Caki2 (cell line): ENCODE measurements around the gene EVPL. TPM values are rescaled to one million over a fixed set of nuclear protein-coding genes. Genes with fewer than 3 reads are reported as not detected.
A peak's percentile ranks its signal among the peaks of the same experiment; 100 is the strongest.

Experiments
- DNase-seq: peaks from one replicate; pipeline ENCODE4 v3.0.0-alpha.2; 2015; ENCODE audit warnings: low read depth
- in situ Hi-C: cut with HindIII; loops from 2 replicates; pipeline ENCODE4 v1.10.0; 2016; ENCODE audit warnings: low sequenced_read_pairs, low pct_unique_long_range_greater_than_20kb, mixed read lengths
- total RNA-seq: library from RNA; depleted of rRNA; stranded (reverse); fragments of >200 nt; shearing (Covaris generic); gene quantifications from 2 replicates; pipeline ENCODE4 v1.2.3, GENCODE V29; 2014; ENCODE audit warnings: low replicate concordance

The EVPL gene
- total RNA-seq, 1 experiment from 2014 or later, result 48.6 TPM

GRCh38 chr17:76007131-76007849, 19.8 kb downstream of the EVPL start:
- in situ Hi-C loops, result no loop called here
- no peak for DNase-seq

DNA sequence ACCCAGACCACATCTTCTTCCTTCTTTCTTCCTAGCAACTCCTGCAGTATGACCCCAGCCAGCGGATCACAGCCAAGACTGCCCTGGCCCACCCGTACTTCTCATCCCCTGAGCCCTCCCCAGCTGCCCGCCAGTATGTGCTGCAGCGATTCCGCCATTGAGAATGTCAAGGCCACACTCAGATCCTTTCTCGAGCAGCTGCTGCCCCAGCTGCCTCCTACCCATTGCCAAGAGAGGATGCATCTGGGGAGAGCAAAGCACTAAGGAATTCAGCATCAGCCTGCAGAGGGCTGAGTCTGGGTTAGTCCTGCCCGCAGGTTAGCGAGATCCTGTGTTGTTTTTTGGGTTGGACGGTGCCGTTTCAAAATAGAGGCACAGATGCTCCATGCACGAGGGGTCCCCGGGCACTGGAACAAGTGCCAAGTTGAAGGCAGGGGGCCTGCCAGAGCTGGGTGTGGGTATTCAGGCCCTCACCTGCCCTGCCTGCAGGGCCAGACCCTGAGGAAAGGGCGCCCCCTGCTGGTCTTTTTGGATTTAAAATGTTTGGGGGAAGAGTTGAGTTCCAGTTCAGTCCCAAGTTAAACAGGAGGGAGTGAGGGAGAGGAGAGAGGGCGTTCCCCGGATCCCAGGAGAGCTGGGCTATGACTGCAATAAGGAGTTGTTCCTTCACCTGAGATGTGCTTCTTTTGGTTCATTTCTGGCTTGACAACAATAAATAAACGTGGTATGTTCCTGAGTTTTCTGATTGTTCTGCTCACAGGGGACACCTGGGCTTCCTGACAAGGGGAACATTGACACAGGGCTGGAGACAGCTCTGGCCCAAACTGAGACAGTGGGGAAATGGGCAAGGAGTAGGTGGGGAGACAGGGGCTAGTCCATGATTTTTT, 21.6 kb downstream of the EVPL start:
- in situ Hi-C loops, result no loop called here
- peak; percentile 70 for DNase-seq

DNA sequence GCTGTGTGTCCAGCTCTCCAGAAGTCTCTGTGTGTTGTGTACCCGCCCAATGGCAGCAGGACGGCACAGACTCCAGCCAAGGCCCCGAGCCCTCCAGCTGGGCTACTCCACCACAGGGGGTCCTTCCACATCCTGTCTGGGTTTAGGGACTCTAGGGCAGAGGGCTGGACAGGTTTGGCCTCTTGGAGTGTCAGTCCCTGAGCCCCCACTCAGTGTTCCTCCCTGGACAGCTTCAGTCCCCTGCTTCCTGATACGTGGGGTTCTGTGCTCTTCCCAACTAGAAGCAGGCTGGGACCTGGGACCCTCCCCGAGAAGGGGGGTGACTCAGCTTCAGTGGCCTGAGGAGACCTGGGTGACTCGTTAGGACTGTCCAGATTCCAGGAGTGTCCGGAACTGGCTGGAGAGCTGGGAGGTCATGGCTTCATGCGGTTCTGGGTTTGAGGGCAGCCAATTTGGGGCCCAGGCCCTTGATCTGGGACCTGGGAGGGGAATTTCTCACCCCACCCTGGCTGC, 22.3 kb downstream of the EVPL start:
- DNase-seq, result peak; percentile 42
- in situ Hi-C loops, result no loop called here

GRCh38 chr17:76003915-76004314, 23.2 kb downstream of the EVPL start:
- in situ Hi-C loops, result no loop called here
- DNase-seq, result no peak

- in situ Hi-C loops, result no loop called here
- no peak for DNase-seq
Observed at GRCh38 chr17:76002100-76002499, 25.0 kb downstream of the EVPL start.

DNA sequence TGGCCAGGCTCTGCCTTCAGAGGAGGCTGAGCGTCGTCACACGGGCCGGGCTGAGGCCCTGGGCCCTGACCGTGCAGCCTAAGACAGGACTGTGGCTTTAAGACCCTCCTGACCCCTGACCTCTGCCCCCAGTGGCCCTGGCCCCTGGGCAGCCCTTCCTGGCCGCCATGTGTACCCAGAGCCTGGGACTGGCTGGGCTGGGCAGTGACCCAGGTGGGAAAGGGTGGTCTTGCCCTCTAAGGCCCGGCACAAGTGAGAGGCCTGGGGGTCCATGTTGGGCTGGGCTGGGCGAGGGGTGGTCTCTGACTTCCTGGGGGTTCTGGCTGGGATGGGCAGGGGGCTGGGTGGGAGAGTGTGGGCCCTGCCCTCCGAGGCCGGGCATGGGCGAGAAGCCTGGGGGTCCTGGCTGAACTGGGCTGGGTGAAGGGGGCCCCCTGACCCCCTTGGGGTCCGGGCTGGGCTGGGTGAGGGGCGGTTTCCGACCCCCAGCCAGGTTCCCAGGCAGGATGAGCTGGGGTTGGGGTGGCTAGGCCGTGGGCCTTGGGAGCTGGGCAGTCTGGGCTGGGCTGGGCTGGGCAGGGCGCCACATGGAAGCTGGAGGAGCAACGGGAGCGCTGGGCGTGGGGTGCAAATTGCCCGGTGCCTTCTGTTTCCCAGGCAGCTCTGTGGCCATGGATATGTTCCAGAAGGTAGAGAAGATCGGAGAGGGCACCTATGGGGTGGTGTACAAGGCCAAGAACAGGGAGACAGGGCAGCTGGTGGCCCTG, 26.2 kb downstream of the EVPL start, which contains the start of gene CDK3:
TSS of gene CDK3 (plus strand) at position 101 of the 767 bp plus-strand sequence. CDS start at position 672, 571 bp downstream.
- no peak for DNase-seq
- in situ Hi-C loops, result no loop called here

GRCh38 chr17:76000016-76000754, 26.9 kb downstream of the EVPL start:
- no peak for DNase-seq
- in situ Hi-C loops, result no loop called here

- in situ Hi-C loops, result no loop called here
- DNase-seq, result peak; percentile 48
Observed at GRCh38 chr17:75998327-75998795, 28.7 kb downstream of the EVPL start.

DNA sequence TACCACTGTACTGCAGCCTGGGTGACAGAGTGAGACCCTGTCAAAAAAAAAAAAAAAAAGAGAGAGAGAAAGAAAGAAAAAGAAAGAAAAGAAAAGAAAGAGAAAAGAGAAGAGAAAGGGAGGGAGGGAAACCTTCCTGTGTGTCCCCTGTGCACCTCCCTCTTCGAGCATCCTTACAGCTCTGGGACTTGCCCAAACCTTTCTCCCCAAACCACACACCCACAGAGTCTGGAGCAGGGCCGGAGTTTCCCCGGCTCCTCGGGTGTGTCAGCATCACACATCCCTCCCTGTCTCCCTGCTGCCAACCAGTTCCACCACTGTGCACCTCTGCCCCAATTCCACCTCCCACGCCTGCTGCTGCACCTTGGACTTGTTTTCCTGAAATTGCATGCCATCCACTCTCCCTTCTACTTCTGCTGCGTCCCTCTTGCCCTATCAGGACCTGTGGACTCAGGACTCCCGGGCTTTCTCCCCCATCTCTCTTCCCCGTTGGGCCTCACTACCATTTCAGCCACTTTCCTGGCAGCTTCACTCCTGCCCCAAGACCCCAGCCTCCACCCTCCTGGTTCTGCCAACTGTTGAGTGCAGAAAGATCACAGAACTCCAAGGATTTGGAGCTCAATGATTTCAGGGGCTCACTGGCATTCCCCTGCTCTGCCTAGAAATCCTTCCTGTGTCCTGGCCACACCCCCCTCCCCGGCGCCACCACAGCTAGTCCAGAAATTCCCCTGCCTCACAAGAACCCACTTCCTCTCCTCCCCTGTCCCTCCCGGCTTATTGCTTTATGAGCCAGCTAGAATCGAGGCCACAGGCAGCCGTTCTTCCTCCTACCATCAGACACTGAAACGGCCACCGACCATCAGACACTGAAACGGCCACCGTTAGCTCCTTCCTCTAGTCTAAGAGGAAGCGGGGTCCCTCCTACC, 30.2 kb downstream of the EVPL start:
- DNase-seq, result peak; percentile 40
- in situ Hi-C loops, result no loop called here

DNA sequence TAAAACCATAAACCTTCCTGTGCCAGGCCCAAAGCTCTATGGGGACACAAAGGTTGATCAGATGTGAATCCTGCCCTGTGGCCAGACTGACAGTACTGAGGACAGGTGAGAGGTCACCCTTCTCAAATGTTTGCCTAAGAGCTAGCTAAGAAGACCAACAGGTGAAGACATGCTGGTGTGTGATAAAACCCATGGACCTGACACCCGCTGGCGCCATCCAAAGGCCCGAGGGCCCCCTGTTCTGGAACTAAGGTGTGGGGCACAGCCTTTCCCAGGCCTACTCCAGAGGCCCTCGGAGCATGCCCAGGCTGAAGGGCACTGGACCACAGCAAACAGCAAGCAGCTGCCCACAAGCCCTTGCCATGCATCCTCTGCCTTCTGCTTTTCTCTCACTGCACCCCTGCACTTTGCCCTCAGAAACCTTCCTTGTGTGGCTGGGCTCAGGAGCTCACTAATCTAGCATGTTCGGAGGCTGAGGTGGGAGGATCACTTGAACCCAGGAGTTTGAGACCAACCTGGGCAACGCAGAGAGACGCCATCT, 31.7 kb downstream of the EVPL start:
- in situ Hi-C loops, result no loop called here
- no peak for DNase-seq

DNA sequence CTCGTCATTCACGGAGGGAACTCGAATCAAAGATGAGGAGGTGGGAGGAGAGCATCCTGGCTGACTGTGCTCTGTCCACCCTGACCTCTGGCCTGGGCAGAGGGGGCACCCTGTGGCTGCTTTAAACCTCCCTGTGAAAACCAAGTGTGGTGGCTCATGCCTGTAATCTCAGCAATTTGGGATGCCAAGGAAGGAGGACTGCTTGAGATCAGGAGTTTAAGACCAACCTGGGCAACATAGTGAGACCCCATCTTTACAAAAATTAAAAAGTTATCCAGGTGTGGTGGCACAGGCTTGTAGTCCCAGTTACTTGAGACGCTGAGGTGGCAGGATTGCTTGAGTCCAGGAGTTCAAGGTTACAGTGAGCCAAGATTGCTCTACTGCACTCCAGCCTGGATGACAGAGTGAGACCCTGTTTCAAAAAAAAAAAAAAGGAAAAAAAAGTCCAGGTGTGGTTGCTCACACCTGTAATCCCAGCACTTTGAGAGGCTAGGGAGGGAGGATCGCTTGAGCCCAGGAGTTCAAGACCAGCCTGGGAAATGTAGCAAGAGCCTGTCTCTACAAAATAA, 32.2 kb downstream of the EVPL start:
- in situ Hi-C loops, result no loop called here

GRCh38 chr17:75991396-75991795, 35.7 kb downstream of the EVPL start:
- DNase-seq, result no peak
- in situ Hi-C loops, result no loop called here

More for the DNA sequence above, 32.2 kb downstream of the EVPL start:
- DNase-seq, result no peak

- in situ Hi-C loops, result no loop called here
- no peak for DNase-seq
Observed at GRCh38 chr17:75987041-75987440, 40.1 kb downstream of the EVPL start.

DNA sequence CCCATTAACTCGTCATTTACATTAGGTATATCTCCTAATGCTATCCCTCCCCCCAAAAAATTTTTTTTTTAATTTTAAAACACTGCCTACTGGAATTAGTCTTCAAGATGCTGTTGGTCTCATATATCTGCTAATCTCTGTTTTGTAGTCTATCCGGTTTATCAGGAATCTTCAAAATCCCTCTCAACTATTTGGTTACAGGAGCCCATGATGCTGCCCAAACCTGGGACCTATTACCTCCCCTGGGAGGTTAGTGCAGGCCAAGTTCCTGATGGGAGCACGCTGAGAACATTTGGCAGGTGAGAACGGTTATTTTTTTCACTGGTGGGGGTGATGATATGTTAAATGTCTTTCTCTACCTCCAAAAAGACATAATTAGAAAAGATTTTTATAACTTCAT, 41.1 kb downstream of the EVPL start:
- in situ Hi-C loops, result no loop called here
- no peak for DNase-seq

GRCh38 chr17:75983501-75984181, 43.5 kb downstream of the EVPL start:
- in situ Hi-C loops, result no loop called here
- DNase-seq, result peak; percentile 62
